GM12873 (cell line): ENCODE data around the gene LASP1.

Experiments used
- TF ChIP-seq, protein P1 (sequence below): IDR thresholded peaks from 2 replicates; pipeline ENCODE4 v1.5.1; 2012; ENCODE audit warnings: low read depth, mild to moderate bottlenecking, moderate library complexity, low read length, control low read depth; ENCODE audit not compliant: insufficient read depth; ENCODE audit errors: missing control alignments

Gene LASP1

GRCh38 chr17:38867179-38867967, 2.5 kb upstream of the LASP1 start:
- TF ChIP-seq, protein P1, sequence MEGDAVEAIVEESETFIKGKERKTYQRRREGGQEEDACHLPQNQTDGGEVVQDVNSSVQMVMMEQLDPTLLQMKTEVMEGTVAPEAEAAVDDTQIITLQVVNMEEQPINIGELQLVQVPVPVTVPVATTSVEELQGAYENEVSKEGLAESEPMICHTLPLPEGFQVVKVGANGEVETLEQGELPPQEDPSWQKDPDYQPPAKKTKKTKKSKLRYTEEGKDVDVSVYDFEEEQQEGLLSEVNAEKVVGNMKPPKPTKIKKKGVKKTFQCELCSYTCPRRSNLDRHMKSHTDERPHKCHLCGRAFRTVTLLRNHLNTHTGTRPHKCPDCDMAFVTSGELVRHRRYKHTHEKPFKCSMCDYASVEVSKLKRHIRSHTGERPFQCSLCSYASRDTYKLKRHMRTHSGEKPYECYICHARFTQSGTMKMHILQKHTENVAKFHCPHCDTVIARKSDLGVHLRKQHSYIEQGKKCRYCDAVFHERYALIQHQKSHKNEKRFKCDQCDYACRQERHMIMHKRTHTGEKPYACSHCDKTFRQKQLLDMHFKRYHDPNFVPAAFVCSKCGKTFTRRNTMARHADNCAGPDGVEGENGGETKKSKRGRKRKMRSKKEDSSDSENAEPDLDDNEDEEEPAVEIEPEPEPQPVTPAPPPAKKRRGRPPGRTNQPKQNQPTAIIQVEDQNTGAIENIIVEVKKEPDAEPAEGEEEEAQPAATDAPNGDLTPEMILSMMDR = peak; percentile 18

GRCh38 chr17:38867968-38868816, 1.7 kb upstream of the LASP1 start:
- TF ChIP-seq, protein P1 = no peak

GRCh38 chr17:38868817-38869525, 887 bp upstream of the LASP1 start:
- TF ChIP-seq, protein P1 = peak; percentile 49

- TF ChIP-seq, protein P1 = no peak
Observed at GRCh38 chr17:38870259-38871165, 654 bp downstream of the LASP1 start.

GRCh38 chr17:38871247-38872015, 1.6 kb downstream of the LASP1 start:
- TF ChIP-seq, protein P1 = peak; percentile 11

DNA sequence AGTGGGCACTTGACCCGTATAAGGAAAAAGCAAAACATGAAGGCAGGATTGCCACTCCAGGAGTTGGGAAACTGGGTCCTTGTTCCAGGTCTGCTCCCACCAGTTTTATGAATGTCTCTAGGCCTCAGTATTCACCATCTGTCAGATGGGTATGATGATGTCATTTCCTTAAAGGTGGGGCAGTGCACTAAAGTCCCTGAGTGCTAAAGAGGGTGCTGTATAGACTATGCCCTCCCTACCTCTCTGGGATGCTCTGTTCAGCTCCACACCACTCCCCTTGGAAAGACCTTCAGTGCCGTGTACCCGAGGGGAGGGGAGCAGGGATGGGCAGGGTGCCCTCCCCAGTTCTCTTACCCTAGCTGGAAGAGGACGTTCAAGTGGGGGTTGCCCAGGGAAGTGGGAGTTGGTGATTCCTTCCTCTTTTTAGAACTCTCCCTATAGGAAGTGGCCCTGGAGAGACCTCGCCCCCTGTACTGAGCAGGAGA, 2.2 kb downstream of the LASP1 start:
- TF ChIP-seq, protein P1 = no peak
